ENCODE measurements around the gene MYOZ3.

Gene MYOZ3

GRCh38 chr5:150653145-150653761 is 7.8 kb upstream of the MYOZ3 start:
- TF ChIP-seq CTCF (IDR thresholded peaks at IDR 0.05; ENCODE audit: borderline replicate concordance, control extremely low read depth, extremely low read depth, insufficient read depth, missing control alignments): no peak
- DNase-seq (ENCODE audit: low spot score): no peak
- in situ Hi-C loops (cut with MboI; ENCODE audit: low sequenced_read_pairs, unreplicated experiment): loop anchor here (5.0 to 25.0 kb wide), 2 partner anchors 91 to 191 kb away; no protein-coding TSS in a partner anchor

- no peak for TF ChIP-seq CTCF (IDR thresholded peaks at IDR 0.05; ENCODE audit: borderline replicate concordance, control extremely low read depth, extremely low read depth, insufficient read depth, missing control alignments)
- DNase-seq (ENCODE audit: low spot score): no peak
- in situ Hi-C loops (cut with MboI; ENCODE audit: low sequenced_read_pairs, unreplicated experiment): loop anchor here (5.0 to 25.0 kb wide), 2 partner anchors 92 to 192 kb away; no protein-coding TSS in a partner anchor
Measured at GRCh38 chr5:150653762-150654556, 7.1 kb upstream of the MYOZ3 start.

- in situ Hi-C loops (cut with MboI; ENCODE audit: low sequenced_read_pairs, unreplicated experiment): loop anchor here (25.0 kb wide), 1 partner anchor 193 kb away; no protein-coding TSS in a partner anchor
- no peak for TF ChIP-seq CTCF (IDR thresholded peaks at IDR 0.05; ENCODE audit: borderline replicate concordance, control extremely low read depth, extremely low read depth, insufficient read depth, missing control alignments)
- no peak for DNase-seq (ENCODE audit: low spot score)
Measured at GRCh38 chr5:150655221-150655620, 5.8 kb upstream of the MYOZ3 start.

- TF ChIP-seq CTCF (IDR thresholded peaks at IDR 0.05; ENCODE audit: borderline replicate concordance, control extremely low read depth, extremely low read depth, insufficient read depth, missing control alignments): peak; percentile 78
- in situ Hi-C loops (cut with MboI; ENCODE audit: low sequenced_read_pairs, unreplicated experiment): loop anchor here (25.0 kb wide), 1 partner anchor 194 kb away; no protein-coding TSS in a partner anchor
- peak; percentile 93 for DNase-seq (ENCODE audit: low spot score)
Measured at GRCh38 chr5:150656191-150657132, 4.6 kb upstream of the MYOZ3 start.

GRCh38 chr5:150658121-150658520 is 2.9 kb upstream of the MYOZ3 start:
- TF ChIP-seq CTCF (IDR thresholded peaks at IDR 0.05; ENCODE audit: borderline replicate concordance, control extremely low read depth, extremely low read depth, insufficient read depth, missing control alignments): no peak
- no peak for DNase-seq (ENCODE audit: low spot score)
- in situ Hi-C loops (cut with MboI; ENCODE audit: low sequenced_read_pairs, unreplicated experiment): loop anchor here (25.0 kb wide), 1 partner anchor 196 kb away; no protein-coding TSS in a partner anchor

All from GM13976 (cell line).